Ectodermal cell (in vitro differentiated cells): ENCODE data around the gene TGFBR2.

ENCODE experiments used
- H3K27ac ChIP-seq: 2 replicates; pipeline ENCODE4 v1.7.0; 2013; ENCODE audit warnings: mild to moderate bottlenecking, low read depth, low read length; ENCODE audit not compliant: insufficient read depth, poor library complexity, severe bottlenecking
- H3K27me3 ChIP-seq: 2 replicates; pipeline ENCODE4 v1.7.0; 2013; ENCODE audit warnings: mild to moderate bottlenecking, low read length; ENCODE audit not compliant: insufficient read depth, control insufficient read depth, poor library complexity, severe bottlenecking
- H3K36me3 ChIP-seq: one replicate; pipeline ENCODE4 v1.7.0; 2013; ENCODE audit warnings: low read length; ENCODE audit not compliant: control insufficient read depth, insufficient read depth
- H3K4me1 ChIP-seq: one replicate; pipeline ENCODE4 v1.7.0; 2013; ENCODE audit warnings: low read length; ENCODE audit not compliant: control insufficient read depth, insufficient read depth
- H3K4me3 ChIP-seq: 2 replicates; pipeline ENCODE4 v1.7.0; 2013; ENCODE audit warnings: low read depth, low read length, control low read depth; ENCODE audit not compliant: insufficient read depth
- H3K9me3 ChIP-seq: 2 replicates; pipeline ENCODE4 v1.7.0; 2013; ENCODE audit warnings: mild to moderate bottlenecking, low read length, moderate library complexity; ENCODE audit not compliant: control insufficient read depth
- WGBS, 2 experiments: methylation state at CpG; one replicate each; pipeline ENCODE4 v1.1.7; 2013; ENCODE audit warnings: missing lambda C conversion rate in 2 of 2; 5-methylcytosine and 5-hydroxymethylcytosine counted together

TGFBR2 gene

DNA sequence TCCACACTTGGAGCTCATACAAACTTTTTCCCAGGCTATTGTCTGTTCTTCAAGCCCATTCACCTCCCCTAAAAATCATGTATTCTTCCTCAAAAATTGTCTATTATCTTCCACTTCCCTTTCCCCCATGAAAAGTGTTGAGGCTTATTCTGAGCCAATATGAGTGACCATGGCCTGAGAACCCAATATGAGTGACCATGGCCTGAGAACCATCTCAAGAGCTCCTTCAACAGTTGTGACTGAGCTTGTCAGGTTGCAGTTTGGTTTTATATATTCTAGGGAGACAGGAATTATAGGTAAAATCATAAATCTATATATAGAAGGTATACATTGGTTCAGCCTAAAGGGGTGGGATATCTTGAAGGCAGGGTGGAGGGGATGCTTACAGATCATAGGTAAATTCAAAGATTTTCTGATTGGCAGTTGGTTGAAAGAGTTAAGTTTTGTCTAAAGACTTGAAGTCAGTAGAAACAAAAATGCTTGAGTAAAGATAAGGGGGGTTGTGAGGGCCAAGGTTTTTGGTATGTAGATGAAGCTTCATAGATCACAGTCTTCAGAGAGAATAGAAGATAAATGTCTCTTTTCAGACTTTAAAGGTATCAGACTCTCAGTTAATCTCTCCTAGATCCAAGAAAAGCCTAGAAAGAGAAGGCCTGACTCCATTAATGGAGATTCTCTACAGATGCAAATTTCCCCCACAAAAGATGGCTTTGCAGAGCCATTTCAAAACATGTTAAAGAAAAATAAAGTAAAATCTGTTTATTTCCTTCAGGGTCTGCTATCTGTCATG, 95.8 kb downstream of the TGFBR2 start:
- Histone ChIP-seq H3K9me3 (no peaks in the 10 kb centered on the region), H3K27me3 (no peaks in the 10 kb centered on the region), H3K36me3 (no peaks in the 10 kb centered on the region), H3K27ac (no peak overlapping the region), H3K4me3 (no peak overlapping the region), H3K4me1 (no peaks in the 10 kb centered on the region)

DNA sequence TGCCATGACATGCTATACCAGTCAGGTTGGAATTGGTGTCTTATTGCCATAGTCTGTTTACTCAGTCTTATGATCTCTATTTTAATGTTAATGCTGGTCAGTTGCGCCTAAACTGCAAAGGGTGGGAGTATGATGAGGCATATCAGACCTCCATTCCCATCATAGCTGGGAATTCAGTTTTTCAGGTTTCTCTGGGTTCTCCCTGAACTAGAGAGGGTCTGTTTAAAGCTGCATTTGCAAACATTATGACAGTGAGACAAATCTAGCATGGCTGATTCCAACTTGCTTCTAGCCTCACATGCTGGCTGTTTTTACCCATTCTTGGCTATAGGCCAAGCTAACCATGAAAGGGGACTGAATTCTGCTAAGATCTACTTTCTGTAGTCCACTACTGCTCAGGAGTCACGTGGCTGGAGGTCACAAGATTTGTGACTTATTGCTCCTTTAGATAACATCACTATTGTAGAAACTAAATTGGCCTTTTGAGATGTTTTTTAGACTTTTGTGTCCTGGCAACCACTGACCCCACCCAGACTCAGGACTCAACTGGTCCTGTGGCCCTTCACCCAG, 96.5 kb downstream of the TGFBR2 start:
- no peaks in the 10 kb centered on the region for H3K36me3 ChIP-seq
- H3K27me3 ChIP-seq = no peaks in the 10 kb centered on the region
- no peak overlapping the region for H3K4me3 ChIP-seq
- no peaks in the 10 kb centered on the region for H3K4me1 ChIP-seq
- WGBS, 2 experiments = 87 to 95% methylated on average over 2 of the region's 2 CpGs
- no peaks in the 10 kb centered on the region for H3K9me3 ChIP-seq
- no peak overlapping the region for H3K27ac ChIP-seq

GRCh38 chr3:30704931-30705890, 98.8 kb downstream of the TGFBR2 start:
- 93 to 96% methylated on average over 9 of the region's 9 CpGs for WGBS, 2 experiments
- H3K27me3 ChIP-seq = no peaks in the 10 kb centered on the region
- H3K4me3 ChIP-seq = no peak overlapping the region
- no peaks in the 10 kb centered on the region for H3K9me3 ChIP-seq
- H3K27ac ChIP-seq = no peak overlapping the region
- H3K4me1 ChIP-seq = no peaks in the 10 kb centered on the region
- H3K36me3 ChIP-seq = no peaks in the 10 kb centered on the region

DNA sequence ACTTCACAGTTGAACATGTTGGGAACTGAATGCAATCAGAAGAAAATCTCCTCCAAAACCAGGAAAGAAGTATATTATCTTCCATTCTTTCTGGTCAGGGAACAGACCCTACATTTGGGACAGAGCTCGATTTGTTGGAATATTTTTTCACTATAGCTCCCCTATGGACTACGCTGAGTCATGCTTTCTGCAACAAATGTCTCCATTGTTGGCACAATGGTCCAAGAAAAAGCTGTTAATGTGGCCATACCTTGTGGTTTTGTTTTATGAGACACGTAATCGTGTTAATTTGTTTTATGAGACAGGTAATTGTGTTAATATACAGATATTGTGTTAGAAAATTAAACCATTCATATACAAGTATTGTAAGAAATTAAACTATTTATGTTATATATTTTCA, 101.4 kb downstream of the TGFBR2 start:
- Histone ChIP-seq H3K4me1 (no peaks in the 10 kb centered on the region), H3K4me3 (no peak overlapping the region), H3K9me3 (no peaks in the 10 kb centered on the region), H3K36me3 (no peaks in the 10 kb centered on the region), H3K27me3 (no peaks in the 10 kb centered on the region), H3K27ac (no peak overlapping the region)
- 95 to 98% methylated on average over 4 of the region's 4 CpGs for WGBS, 2 experiments

DNA sequence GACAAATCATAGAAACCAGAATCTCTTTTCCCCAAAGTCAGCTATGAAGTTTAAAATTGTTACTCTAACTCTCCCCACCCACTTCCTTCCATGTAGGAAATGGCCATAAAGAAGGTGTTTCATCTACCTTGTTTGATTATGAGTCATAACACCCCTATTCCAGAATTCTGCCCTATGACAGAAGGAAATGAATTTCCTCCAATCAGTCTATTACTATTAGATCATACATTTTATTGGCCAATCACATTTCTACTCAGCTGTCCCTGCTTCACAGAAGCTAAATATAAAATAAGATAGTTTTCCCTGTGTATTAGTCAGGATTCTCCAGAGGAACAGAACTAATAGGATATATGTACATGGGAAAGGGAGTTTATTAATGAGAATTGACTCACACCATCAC, 102.1 kb downstream of the TGFBR2 start:
- H3K9me3 ChIP-seq = no peaks in the 10 kb centered on the region
- H3K4me3 ChIP-seq = no peak overlapping the region
- H3K27me3 ChIP-seq = no peaks in the 10 kb centered on the region
- H3K27ac ChIP-seq = no peak overlapping the region
- no peaks in the 10 kb centered on the region for H3K4me1 ChIP-seq
- no peaks in the 10 kb centered on the region for H3K36me3 ChIP-seq

GRCh38 chr3:30710017-30710416, 103.6 kb downstream of the TGFBR2 start:
- WGBS, 2 experiments = 85 to 87% methylated on average over 7 of the region's 7 CpGs
- Histone ChIP-seq H3K4me3 (no peak overlapping the region), H3K27me3 (no peaks in the 10 kb centered on the region), H3K9me3 (no peaks in the 10 kb centered on the region), H3K36me3 (no peaks in the 10 kb centered on the region), H3K4me1 (no peaks in the 10 kb centered on the region), H3K27ac (no peak overlapping the region)

GRCh38 chr3:30711151-30711550, 104.8 kb downstream of the TGFBR2 start:
- no peaks in the 10 kb centered on the region for H3K27me3 ChIP-seq
- no peaks in the 10 kb centered on the region for H3K9me3 ChIP-seq
- no peaks in the 10 kb centered on the region for H3K4me1 ChIP-seq
- H3K36me3 ChIP-seq = no peaks in the 10 kb centered on the region
- H3K4me3 ChIP-seq = no peak overlapping the region
- no peak overlapping the region for H3K27ac ChIP-seq

DNA sequence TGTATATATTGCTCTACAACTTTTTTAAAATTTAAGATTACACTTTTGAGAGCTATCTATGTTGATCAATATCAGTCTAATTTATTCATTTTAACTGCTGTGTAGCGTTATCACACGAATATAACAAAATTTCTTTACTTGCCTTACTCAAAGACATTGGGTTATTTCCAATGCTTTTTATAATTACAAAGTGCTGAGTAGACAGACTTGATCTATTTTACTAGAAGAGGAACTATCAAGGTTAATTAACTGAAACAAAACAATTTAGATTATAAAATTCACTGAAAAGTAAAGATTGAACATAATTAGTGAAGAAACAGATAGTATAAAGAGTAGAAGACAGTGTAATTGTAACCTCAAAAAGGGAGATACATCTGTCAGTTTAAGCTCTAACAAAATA, 105.5 kb downstream of the TGFBR2 start:
- H3K4me1 ChIP-seq = no peaks in the 10 kb centered on the region
- no peaks in the 10 kb centered on the region for H3K27me3 ChIP-seq
- H3K9me3 ChIP-seq = no peaks in the 10 kb centered on the region
- H3K4me3 ChIP-seq = no peak overlapping the region
- WGBS, 2 experiments = 100% methylated on average over 2 of the region's 2 CpGs; no CpG with 5 or more reads in 1 of the 2 experiments
- no peak overlapping the region for H3K27ac ChIP-seq
- no peaks in the 10 kb centered on the region for H3K36me3 ChIP-seq

GRCh38 chr3:30712991-30713390, 106.6 kb downstream of the TGFBR2 start:
- Histone ChIP-seq H3K4me1 (no peaks in the 10 kb centered on the region), H3K9me3 (no peaks in the 10 kb centered on the region), H3K36me3 (no peaks in the 10 kb centered on the region), H3K4me3 (no peak overlapping the region), H3K27me3 (no peaks in the 10 kb centered on the region), H3K27ac (no peak overlapping the region)
- 81 to 85% methylated on average over 3 to 4 of the region's 4 CpGs for WGBS, 2 experiments

DNA sequence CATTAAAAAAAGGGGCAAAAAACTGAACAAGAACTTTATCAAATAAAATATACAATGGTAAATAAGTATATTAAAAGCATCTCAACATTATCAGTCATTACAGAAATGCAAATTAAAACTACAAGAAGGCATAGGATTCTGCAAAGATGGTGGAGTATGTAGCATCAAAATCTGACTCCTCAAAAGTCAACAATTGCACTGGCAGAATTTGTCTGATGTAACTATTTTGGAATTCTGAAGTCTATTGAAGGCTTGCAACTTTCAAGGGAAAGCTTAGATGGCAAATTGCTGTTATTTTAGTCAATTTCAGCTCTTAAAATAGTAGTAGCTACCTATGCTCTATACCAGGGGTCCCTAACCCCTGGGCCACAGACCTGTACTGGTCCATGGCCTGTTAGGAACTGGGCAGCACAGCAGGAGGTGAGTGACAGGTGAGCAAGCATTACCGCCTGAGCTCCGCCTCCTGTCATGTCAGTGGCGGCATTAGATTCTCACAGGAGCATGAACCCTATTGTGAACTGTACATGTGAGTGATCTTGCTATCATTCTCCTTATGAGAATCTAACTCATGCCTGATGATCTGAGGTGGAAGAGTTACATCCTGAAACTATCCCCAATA, 107.6 kb downstream of the TGFBR2 start:
- Histone ChIP-seq H3K36me3 (no peaks in the 10 kb centered on the region), H3K4me3 (no peak overlapping the region), H3K9me3 (no peaks in the 10 kb centered on the region), H3K4me1 (no peaks in the 10 kb centered on the region), H3K27ac (no peak overlapping the region), H3K27me3 (no peaks in the 10 kb centered on the region)
- WGBS, 2 experiments = 94 to 97% methylated on average over 3 of the region's 3 CpGs
